Measurements from ENCODE around the gene FRAS1.

FRAS1 gene

DNA sequence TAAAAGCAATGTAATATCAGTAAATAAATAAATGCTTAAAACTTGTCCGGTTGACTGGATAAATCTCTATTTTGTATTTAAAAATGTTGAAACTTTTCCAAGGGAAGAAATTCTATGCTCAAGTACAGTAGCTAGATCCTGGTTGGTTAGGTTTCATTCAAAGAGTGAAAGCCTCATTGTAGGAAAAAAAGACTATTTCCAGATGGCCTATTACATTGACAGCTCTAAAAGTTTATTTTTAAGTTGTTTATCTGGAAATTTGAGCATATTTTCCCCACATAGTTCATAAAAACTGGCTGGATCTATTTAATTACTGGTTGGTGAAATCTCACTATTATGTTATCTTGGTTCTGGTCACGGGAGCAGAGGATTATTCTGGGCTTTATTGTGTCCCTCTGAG is 38.0 kb downstream of the FRAS1 start:
- ATAC-seq (ENCODE audit: insufficient read depth, low read depth), result no peak
- H2AFZ ChIP-seq (ENCODE audit: low read depth, low read length), result no peak overlapping the region
- no peak for DNase-seq
- H3K9me3 ChIP-seq (ENCODE audit: insufficient read depth, low read length, severe bottlenecking), result no peaks in the 10 kb centered on the region
- no peak overlapping the region for H3K4me2 ChIP-seq (ENCODE audit: insufficient read depth, low read length)
- H3K27me3 ChIP-seq (ENCODE audit: insufficient read depth, low read length, poor library complexity), result no peaks in the 10 kb centered on the region
- no peaks in the 10 kb centered on the region for H3K36me3 ChIP-seq (ENCODE audit: insufficient read depth, low read length)
- H3K9ac ChIP-seq (ENCODE audit: low read depth, low read length), result no peak overlapping the region
- no peaks in the 10 kb centered on the region for H4K20me1 ChIP-seq (ENCODE audit: insufficient read depth, low read length)
- TF ChIP-seq EZH2 (IDR thresholded peaks at IDR 0.05; ENCODE audit: borderline replicate concordance, low read depth, low read length, severe bottlenecking), result no peak
- no peak for TF ChIP-seq CTCF (IDR thresholded peaks at IDR 0.05; ENCODE audit: borderline replicate concordance, extremely low read depth, low read length, poor library complexity, severe bottlenecking)
- H3K79me2 ChIP-seq (ENCODE audit: insufficient read depth, low read length), result no peaks in the 10 kb centered on the region
- H3K27ac ChIP-seq (ENCODE audit: low read length), result no peak overlapping the region
- H3K4me1 ChIP-seq (ENCODE audit: insufficient read depth, low read length), result no peaks in the 10 kb centered on the region
- H3K4me3 ChIP-seq (ENCODE audit: low read depth in 1 of 2, low read length in 2 of 2), result no peak overlapping the region

- no peaks in the 10 kb centered on the region for H4K20me1 ChIP-seq (ENCODE audit: insufficient read depth, low read length)
- no peaks in the 10 kb centered on the region for H3K27me3 ChIP-seq (ENCODE audit: insufficient read depth, low read length, poor library complexity)
- H3K9ac ChIP-seq (ENCODE audit: low read depth, low read length), result no peak overlapping the region
- H3K36me3 ChIP-seq (ENCODE audit: insufficient read depth, low read length), result no peaks in the 10 kb centered on the region
- no peaks in the 10 kb centered on the region for H3K79me2 ChIP-seq (ENCODE audit: insufficient read depth, low read length)
- no peak for TF ChIP-seq EZH2 (IDR thresholded peaks at IDR 0.05; ENCODE audit: borderline replicate concordance, low read depth, low read length, severe bottlenecking)
- no peak for TF ChIP-seq CTCF (IDR thresholded peaks at IDR 0.05; ENCODE audit: borderline replicate concordance, extremely low read depth, low read length, poor library complexity, severe bottlenecking)
- no peak for ATAC-seq (ENCODE audit: insufficient read depth, low read depth)
- no peak overlapping the region for H3K4me2 ChIP-seq (ENCODE audit: insufficient read depth, low read length)
- no peaks in the 10 kb centered on the region for H3K9me3 ChIP-seq (ENCODE audit: insufficient read depth, low read length, severe bottlenecking)
- H3K27ac ChIP-seq (ENCODE audit: low read length), result no peak overlapping the region
- no peak overlapping the region for H3K4me3 ChIP-seq (ENCODE audit: low read depth in 1 of 2, low read length in 2 of 2)
- DNase-seq, result no peak
- no peaks in the 10 kb centered on the region for H3K4me1 ChIP-seq (ENCODE audit: insufficient read depth, low read length)
- H2AFZ ChIP-seq (ENCODE audit: low read depth, low read length), result no peak overlapping the region
These were observed 41.9 kb downstream of the FRAS1 start for GRCh38 chr4:78099058-78099457.

- DNase-seq (no peak), ATAC-seq (ENCODE audit: insufficient read depth, low read depth) (no peak)
- Histone ChIP-seq H3K27ac (ENCODE audit: low read length) (no peak overlapping the region), H3K4me3 (ENCODE audit: low read depth in 1 of 2, low read length in 2 of 2) (no peak overlapping the region), H3K36me3 (ENCODE audit: insufficient read depth, low read length) (no peaks in the 10 kb centered on the region), H3K27me3 (ENCODE audit: insufficient read depth, low read length, poor library complexity) (no peaks in the 10 kb centered on the region), H3K9me3 (ENCODE audit: insufficient read depth, low read length, severe bottlenecking) (no peaks in the 10 kb centered on the region), H3K4me2 (ENCODE audit: insufficient read depth, low read length) (no peak overlapping the region), H4K20me1 (ENCODE audit: insufficient read depth, low read length) (no peaks in the 10 kb centered on the region), H3K9ac (ENCODE audit: low read depth, low read length) (no peak overlapping the region), H3K79me2 (ENCODE audit: insufficient read depth, low read length) (no peaks in the 10 kb centered on the region), H2AFZ (ENCODE audit: low read depth, low read length) (no peak overlapping the region), H3K4me1 (ENCODE audit: insufficient read depth, low read length) (no peaks in the 10 kb centered on the region)
- no peak for TF ChIP-seq CTCF (IDR thresholded peaks at IDR 0.05; ENCODE audit: borderline replicate concordance, extremely low read depth, low read length, poor library complexity, severe bottlenecking)
- no peak for TF ChIP-seq EZH2 (IDR thresholded peaks at IDR 0.05; ENCODE audit: borderline replicate concordance, low read depth, low read length, severe bottlenecking)
These were observed 42.9 kb downstream of the FRAS1 start for GRCh38 chr4:78100060-78100459.

DNA sequence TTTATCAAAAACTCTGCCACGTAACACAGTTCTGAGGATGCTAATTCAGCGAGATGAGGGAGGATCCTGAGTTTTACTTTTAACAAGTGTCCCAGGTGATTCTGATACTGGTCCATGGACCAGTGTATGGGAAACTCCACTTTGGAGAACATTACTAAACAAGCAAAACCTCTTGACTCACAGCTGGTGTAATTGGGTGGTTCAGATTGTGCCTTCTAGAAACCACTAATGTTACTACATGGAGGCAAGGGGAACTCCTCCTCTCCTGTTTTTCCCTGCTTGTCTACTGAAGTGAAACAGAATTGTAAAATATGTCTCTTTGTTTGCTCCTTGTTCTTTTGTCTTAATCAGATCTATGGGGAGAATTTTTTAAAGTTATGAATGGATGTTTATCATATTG is 62.6 kb downstream of the FRAS1 start:
- Histone ChIP-seq H3K27me3 (ENCODE audit: insufficient read depth, low read length, poor library complexity) (no peaks in the 10 kb centered on the region), H3K4me3 (ENCODE audit: low read depth in 1 of 2, low read length in 2 of 2) (no peak overlapping the region), H3K9me3 (ENCODE audit: insufficient read depth, low read length, severe bottlenecking) (no peaks in the 10 kb centered on the region), H3K4me2 (ENCODE audit: insufficient read depth, low read length) (no peak overlapping the region), H3K4me1 (ENCODE audit: insufficient read depth, low read length) (no peaks in the 10 kb centered on the region), H3K79me2 (ENCODE audit: insufficient read depth, low read length) (no peaks in the 10 kb centered on the region), H2AFZ (ENCODE audit: low read depth, low read length) (no peak overlapping the region), H3K36me3 (ENCODE audit: insufficient read depth, low read length) (no peaks in the 10 kb centered on the region), H4K20me1 (ENCODE audit: insufficient read depth, low read length) (no peaks in the 10 kb centered on the region), H3K27ac (ENCODE audit: low read length) (no peak overlapping the region), H3K9ac (ENCODE audit: low read depth, low read length) (no peak overlapping the region)
- TF ChIP-seq CTCF (IDR thresholded peaks at IDR 0.05; ENCODE audit: borderline replicate concordance, extremely low read depth, low read length, poor library complexity, severe bottlenecking) (no peak), EZH2 (IDR thresholded peaks at IDR 0.05; ENCODE audit: borderline replicate concordance, low read depth, low read length, severe bottlenecking) (no peak)
- DNase-seq (no peak), ATAC-seq (ENCODE audit: insufficient read depth, low read depth) (no peak)

Measured in DND-41 (cell line).